Measurements from ENCODE around the gene ARHGAP33.

DNA sequence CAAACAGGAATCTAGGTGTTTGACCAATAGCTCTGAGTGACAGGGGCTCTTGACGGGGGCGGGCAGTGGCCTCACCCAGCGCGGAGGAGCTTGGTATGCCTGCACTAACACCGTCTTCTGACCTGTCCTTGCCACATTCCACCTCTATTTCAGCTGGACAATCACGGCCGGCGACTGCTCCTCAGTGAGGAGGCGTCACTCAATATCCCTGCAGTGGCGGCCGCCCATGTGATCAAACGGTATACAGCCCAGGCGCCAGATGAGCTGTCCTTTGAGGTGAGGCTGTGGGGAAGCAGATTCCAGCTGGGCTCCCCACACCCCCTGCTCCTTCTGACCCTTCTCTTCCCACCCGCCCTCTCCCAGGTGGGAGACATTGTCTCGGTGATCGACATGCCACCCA, 4.7 kb downstream of the ARHGAP33 start:
- TF ChIP-seq, protein P1, sequence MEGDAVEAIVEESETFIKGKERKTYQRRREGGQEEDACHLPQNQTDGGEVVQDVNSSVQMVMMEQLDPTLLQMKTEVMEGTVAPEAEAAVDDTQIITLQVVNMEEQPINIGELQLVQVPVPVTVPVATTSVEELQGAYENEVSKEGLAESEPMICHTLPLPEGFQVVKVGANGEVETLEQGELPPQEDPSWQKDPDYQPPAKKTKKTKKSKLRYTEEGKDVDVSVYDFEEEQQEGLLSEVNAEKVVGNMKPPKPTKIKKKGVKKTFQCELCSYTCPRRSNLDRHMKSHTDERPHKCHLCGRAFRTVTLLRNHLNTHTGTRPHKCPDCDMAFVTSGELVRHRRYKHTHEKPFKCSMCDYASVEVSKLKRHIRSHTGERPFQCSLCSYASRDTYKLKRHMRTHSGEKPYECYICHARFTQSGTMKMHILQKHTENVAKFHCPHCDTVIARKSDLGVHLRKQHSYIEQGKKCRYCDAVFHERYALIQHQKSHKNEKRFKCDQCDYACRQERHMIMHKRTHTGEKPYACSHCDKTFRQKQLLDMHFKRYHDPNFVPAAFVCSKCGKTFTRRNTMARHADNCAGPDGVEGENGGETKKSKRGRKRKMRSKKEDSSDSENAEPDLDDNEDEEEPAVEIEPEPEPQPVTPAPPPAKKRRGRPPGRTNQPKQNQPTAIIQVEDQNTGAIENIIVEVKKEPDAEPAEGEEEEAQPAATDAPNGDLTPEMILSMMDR (conservative IDR thresholded peaks at IDR 0.05; ENCODE audit: low read depth, low read length): no peak
- no peak for TF ChIP-seq EZH2 (IDR thresholded peaks at IDR 0.05; ENCODE audit: borderline replicate concordance, low read depth, low read length, poor library complexity, severe bottlenecking)

Measured in A673 (cell line).